K562 (cell line): ENCODE measurements around the gene MAN1B1. TPM values are rescaled to one million over a fixed set of nuclear protein-coding genes. Genes with fewer than 3 reads are reported as not detected.

Experiments used
- ATF7 ChIP-seq: fragments of 450-650 bp; IDR thresholded peaks from 2 replicates; pipeline ENCODE4 v1.7.1; 2014; ENCODE audit warnings: mild to moderate bottlenecking, moderate library complexity
- CXXC5 ChIP-seq: fragments of 250-450 bp; sonication (Bioruptor Pico); IDR thresholded peaks from 2 replicates; pipeline ENCODE4 v1.8.0; 2022; ENCODE audit warnings: inconsistent platforms, mild to moderate bottlenecking, moderate library complexity
- GTF2A2 ChIP-seq: IDR thresholded peaks from 2 replicates; pipeline ENCODE4 v1.6.1; 2016; ENCODE audit warnings: mild to moderate bottlenecking, missing genetic modification characterization, missing compliant biosample characterization
- PRPF4 ChIP-seq: fragments of 200-400 bp; formaldehyde crosslinking; IDR thresholded peaks from one replicate; pipeline ENCODE4 v1.6.1; 2017; ENCODE audit warnings: low read length, low read depth, mild to moderate bottlenecking; ENCODE audit not compliant: insufficient read depth, poor library complexity, severe bottlenecking
- RBM39 ChIP-seq: fragments of 200-400 bp; formaldehyde crosslinking; optimal IDR thresholded peaks from 2 replicates; pipeline ENCODE3; 2018; ENCODE audit warnings: low read depth, low read length
- SNRNP70 ChIP-seq: fragments of 200-400 bp; formaldehyde crosslinking; optimal IDR thresholded peaks from 2 replicates; pipeline ENCODE3; 2017; ENCODE audit warnings: low read depth, low read length
- SRSF3 ChIP-seq: fragments of 200-400 bp; formaldehyde crosslinking; IDR thresholded peaks from 2 replicates; pipeline ENCODE4 v1.6.1; 2016; ENCODE audit warnings: mild to moderate bottlenecking, low read length, moderate library complexity; ENCODE audit not compliant: insufficient read depth
- TBP ChIP-seq: optimal IDR thresholded peaks from 2 replicates; pipeline ENCODE3; 2011; ENCODE audit warnings: low read depth, low read length, improper control_type of control experiment
- ZBTB7A ChIP-seq: IDR thresholded peaks from 2 replicates; pipeline ENCODE4 v1.6.1; 2011; ENCODE audit warnings: low read depth, mild to moderate bottlenecking, low read length, moderate library complexity, borderline replicate concordance; ENCODE audit not compliant: control insufficient read depth
- ZFP30 ChIP-seq: fragments of 250-450 bp; sonication (Bioruptor Pico); IDR thresholded peaks from 2 replicates; pipeline ENCODE4 v1.8.0; 2022; ENCODE audit warnings: moderate library complexity, mild to moderate bottlenecking, inconsistent platforms, borderline replicate concordance
- ZNF436 ChIP-seq: fragments of 250-450, 450-650 bp; sonication (Bioruptor Pico); formaldehyde crosslinking; IDR thresholded peaks from 2 replicates; pipeline ENCODE4 v1.7.0; 2020; ENCODE audit warnings: mild to moderate bottlenecking
- ZNF561 ChIP-seq: fragments of 450-650 bp; formaldehyde crosslinking; conservative IDR thresholded peaks from 2 replicates; pipeline ENCODE4 v1.4.0; 2020; ENCODE audit warnings: mild to moderate bottlenecking, moderate library complexity
- polyA plus RNA-seq, 8 experiments: library from polyadenylated mRNA; depleted of rRNA in 4 of 8; stranded (reverse) in 5 of 8; unstranded in 3 of 8; fragments of >200 nt; fragmentation: Nextera tagmentation in 2 of 8; fragmentation: Illumina TruSeq in 1 of 8; extraction: Ambion mirVana in 2 of 8; extraction: Trizol in 1 of 8; gene quantifications; 2 replicates each; pipeline versions ENCODE4 v1.2.1 to v1.2.3, GENCODE V29; 2011 to 2014; ENCODE audit warnings: inconsistent platforms in 1 of 8, missing spikeins in 1 of 8
- total RNA-seq, 7 experiments: library from RNA; depleted of rRNA in 6 of 7; stranded (reverse); fragments of >200 nt in 6 of 7; fragmentation: Illumina TruSeq in 2 of 7; extraction: Trizol in 2 of 7; gene quantifications; 2 replicates each; pipeline versions ENCODE4 v1.2.1 to v1.2.3, GENCODE V29; 2011 to 2021; ENCODE audit warnings: low replicate concordance in 1 of 7
- TF ChIP-seq, protein P1 (sequence below): fragments of 250-450 bp; sonication (Bioruptor Pico); IDR thresholded peaks from 2 replicates; pipeline ENCODE4 v1.8.0; 2022; ENCODE audit warnings: moderate library complexity, mild to moderate bottlenecking, inconsistent platforms
- TF ChIP-seq, protein P2 (sequence below), 3 experiments: IDR thresholded peaks in 2 of 3; conservative IDR thresholded peaks in 1 of 3; 2 replicates each; pipeline ENCODE4 v1.5.1; 2011 to 2012; ENCODE audit warnings: low read length in 3 of 3, mild to moderate bottlenecking in 3 of 3, control low read depth in 2 of 3, improper control_type of control experiment in 1 of 3, inconsistent platforms in 1 of 3, low read depth in 1 of 3, mixed read lengths in 1 of 3, moderate library complexity in 1 of 3; ENCODE audit not compliant: insufficient read depth in 2 of 3
- TF ChIP-seq, protein P3 (sequence below): fragments of 250-450 bp; sonication (Bioruptor Pico); IDR thresholded peaks from 2 replicates; pipeline ENCODE4 v1.4.0; 2020
- TF ChIP-seq, protein P4 (sequence below), 2 experiments: IDR thresholded peaks; 2 replicates each; pipeline ENCODE4 v1.6.1; 2012; ENCODE audit warnings: improper control_type of control experiment in 2 of 2, low read depth in 2 of 2, low read length in 2 of 2, borderline replicate concordance in 1 of 2

Gene MAN1B1
- total and polyA plus RNA-seq, 9 of the 15 experiments (the other 6 are each of a cell fraction or from before 2014, with no cell fraction given), result 0.55 to 36.6 (median 27.3) TPM

DNA sequence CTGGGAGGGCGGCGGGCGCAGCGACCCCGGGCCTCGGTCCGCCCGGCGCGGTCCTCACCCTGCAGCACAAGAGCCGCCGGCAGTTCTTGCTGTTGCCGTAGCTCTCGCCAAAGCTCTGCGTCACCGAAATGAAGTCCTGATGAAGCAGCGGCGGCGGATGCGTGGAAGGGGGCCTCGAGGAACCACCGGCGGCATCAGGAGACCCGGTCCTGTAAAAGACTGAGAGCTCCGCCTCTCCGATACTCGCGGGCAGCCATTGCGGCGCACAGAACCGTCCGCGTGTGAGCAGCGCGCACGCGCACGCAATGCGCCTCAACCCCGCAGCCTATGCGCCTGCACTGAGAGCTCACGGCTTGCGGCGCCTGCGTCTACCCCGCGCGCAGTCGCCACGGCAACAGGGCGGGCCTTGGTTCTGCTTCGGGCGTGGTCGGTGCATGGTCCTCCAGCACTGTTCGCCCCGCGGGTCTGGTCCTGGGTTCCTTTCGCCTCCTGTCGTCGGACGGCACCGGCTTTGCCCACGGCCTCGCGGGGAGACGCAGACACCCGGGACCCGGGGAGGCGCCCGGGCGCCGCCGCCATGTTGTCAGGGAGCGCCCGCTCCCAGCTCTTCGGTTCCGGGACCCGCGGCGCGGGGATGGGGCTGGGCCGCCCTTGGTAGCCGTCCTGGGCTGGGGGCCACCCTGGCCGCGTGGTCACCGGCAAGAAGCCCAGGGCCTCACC is 42.8 kb downstream of the MAN1B1 start (continued):
- no peak for TF ChIP-seq SNRNP70
- TF ChIP-seq ZNF436, result no peak
- TF ChIP-seq ZBTB7A, result peak; percentile 49; the same call in 1 of the 2 replicates
- peak; percentile 98 for TF ChIP-seq CXXC5
- TF ChIP-seq, protein P1, sequence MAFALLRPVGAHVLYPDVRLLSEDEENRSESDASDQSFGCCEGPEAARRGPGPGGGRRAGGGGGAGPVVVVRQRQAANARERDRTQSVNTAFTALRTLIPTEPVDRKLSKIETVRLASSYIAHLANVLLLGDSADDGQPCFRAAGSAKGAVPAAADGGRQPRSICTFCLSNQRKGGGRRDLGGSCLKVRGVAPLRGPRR (CRISPR knock-in tag), result no peak
- no peak for TF ChIP-seq GTF2A2 (tag)
- TF ChIP-seq RBM39, result no peak
- TF ChIP-seq SRSF3, result no peak
- TF ChIP-seq TBP, result peak; percentile 92
- no peak for TF ChIP-seq PRPF4
- no peak for TF ChIP-seq ZFP30 (CRISPR knock-in tag)
- no peak for TF ChIP-seq ZNF561
- TF ChIP-seq, protein P2, sequence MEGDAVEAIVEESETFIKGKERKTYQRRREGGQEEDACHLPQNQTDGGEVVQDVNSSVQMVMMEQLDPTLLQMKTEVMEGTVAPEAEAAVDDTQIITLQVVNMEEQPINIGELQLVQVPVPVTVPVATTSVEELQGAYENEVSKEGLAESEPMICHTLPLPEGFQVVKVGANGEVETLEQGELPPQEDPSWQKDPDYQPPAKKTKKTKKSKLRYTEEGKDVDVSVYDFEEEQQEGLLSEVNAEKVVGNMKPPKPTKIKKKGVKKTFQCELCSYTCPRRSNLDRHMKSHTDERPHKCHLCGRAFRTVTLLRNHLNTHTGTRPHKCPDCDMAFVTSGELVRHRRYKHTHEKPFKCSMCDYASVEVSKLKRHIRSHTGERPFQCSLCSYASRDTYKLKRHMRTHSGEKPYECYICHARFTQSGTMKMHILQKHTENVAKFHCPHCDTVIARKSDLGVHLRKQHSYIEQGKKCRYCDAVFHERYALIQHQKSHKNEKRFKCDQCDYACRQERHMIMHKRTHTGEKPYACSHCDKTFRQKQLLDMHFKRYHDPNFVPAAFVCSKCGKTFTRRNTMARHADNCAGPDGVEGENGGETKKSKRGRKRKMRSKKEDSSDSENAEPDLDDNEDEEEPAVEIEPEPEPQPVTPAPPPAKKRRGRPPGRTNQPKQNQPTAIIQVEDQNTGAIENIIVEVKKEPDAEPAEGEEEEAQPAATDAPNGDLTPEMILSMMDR (IDR thresholded peaks at IDR 0.05 in 2 of 3, conservative IDR thresholded peaks at IDR 0.05 in 1 of 3; ENCODE audit: insufficient read depth in 2 of 3, low read depth in 1 of 3, low read length in 3 of 3), result peak in 1 of 3 experiments; percentile 20; a peak in 2 of 6 replicates
- TF ChIP-seq, protein P3, sequence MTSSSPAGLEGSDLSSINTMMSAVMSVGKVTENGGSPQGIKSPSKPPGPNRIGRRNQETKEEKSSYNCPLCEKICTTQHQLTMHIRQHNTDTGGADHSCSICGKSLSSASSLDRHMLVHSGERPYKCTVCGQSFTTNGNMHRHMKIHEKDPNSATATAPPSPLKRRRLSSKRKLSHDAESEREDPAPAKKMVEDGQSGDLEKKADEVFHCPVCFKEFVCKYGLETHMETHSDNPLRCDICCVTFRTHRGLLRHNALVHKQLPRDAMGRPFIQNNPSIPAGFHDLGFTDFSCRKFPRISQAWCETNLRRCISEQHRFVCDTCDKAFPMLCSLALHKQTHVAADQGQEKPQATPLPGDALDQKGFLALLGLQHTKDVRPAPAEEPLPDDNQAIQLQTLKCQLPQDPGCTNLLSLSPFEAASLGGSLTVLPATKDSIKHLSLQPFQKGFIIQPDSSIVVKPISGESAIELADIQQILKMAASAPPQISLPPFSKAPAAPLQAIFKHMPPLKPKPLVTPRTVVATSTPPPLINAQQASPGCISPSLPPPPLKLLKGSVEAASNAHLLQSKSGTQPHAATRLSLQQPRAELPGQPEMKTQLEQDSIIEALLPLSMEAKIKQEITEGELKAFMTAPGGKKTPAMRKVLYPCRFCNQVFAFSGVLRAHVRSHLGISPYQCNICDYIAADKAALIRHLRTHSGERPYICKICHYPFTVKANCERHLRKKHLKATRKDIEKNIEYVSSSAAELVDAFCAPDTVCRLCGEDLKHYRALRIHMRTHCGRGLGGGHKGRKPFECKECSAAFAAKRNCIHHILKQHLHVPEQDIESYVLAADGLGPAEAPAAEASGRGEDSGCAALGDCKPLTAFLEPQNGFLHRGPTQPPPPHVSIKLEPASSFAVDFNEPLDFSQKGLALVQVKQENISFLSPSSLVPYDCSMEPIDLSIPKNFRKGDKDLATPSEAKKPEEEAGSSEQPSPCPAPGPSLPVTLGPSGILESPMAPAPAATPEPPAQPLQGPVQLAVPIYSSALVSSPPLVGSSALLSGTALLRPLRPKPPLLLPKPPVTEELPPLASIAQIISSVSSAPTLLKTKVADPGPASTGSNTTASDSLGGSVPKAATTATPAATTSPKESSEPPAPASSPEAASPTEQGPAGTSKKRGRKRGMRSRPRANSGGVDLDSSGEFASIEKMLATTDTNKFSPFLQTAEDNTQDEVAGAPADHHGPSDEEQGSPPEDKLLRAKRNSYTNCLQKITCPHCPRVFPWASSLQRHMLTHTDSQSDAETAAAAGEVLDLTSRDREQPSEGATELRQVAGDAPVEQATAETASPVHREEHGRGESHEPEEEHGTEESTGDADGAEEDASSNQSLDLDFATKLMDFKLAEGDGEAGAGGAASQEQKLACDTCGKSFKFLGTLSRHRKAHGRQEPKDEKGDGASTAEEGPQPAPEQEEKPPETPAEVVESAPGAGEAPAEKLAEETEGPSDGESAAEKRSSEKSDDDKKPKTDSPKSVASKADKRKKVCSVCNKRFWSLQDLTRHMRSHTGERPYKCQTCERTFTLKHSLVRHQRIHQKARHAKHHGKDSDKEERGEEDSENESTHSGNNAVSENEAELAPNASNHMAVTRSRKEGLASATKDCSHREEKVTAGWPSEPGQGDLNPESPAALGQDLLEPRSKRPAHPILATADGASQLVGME (CRISPR knock-in tag), result 0 out of 2 replicates have a peak, but pooled peaks have one; percentile 26
- TF ChIP-seq ATF7, result peak; percentile 53; the same call in 1 of the 2 replicates
- TF ChIP-seq, protein P4, sequence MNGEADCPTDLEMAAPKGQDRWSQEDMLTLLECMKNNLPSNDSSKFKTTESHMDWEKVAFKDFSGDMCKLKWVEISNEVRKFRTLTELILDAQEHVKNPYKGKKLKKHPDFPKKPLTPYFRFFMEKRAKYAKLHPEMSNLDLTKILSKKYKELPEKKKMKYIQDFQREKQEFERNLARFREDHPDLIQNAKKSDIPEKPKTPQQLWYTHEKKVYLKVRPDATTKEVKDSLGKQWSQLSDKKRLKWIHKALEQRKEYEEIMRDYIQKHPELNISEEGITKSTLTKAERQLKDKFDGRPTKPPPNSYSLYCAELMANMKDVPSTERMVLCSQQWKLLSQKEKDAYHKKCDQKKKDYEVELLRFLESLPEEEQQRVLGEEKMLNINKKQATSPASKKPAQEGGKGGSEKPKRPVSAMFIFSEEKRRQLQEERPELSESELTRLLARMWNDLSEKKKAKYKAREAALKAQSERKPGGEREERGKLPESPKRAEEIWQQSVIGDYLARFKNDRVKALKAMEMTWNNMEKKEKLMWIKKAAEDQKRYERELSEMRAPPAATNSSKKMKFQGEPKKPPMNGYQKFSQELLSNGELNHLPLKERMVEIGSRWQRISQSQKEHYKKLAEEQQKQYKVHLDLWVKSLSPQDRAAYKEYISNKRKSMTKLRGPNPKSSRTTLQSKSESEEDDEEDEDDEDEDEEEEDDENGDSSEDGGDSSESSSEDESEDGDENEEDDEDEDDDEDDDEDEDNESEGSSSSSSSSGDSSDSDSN (IDR thresholded peaks at IDR 0.05; ENCODE audit: borderline replicate concordance in 1 of 2, low read depth in 2 of 2, low read length in 2 of 2), result peak in 1 of 2 experiments; percentile 48; a peak in 1 of 4 replicates
